ENCODE data around the gene SLC35B2.

The SLC35B2 gene

GRCh38 chr6:44216677-44217331 lies 40.5 kb downstream of the SLC35B2 start, which contains the start of gene MYMX:
Gene MYMX, plus strand, starts transcription at chr6:44216926. Its CDS starts 546 bp downstream, at chr6:44217472.
- H3K9me3 ChIP-seq (ENCODE audit: insufficient read depth, low read length): no peaks in the 10 kb centered on the region
- no peaks in the 10 kb centered on the region for H3K36me3 ChIP-seq (ENCODE audit: insufficient read depth, insufficient read length, low read length)
- TF ChIP-seq YY1 (IDR thresholded peaks at IDR 0.05; ENCODE audit: insufficient read depth, insufficient read length) (no peak), SUZ12 (IDR thresholded peaks at IDR 0.05; ENCODE audit: extremely low read depth, insufficient read depth, insufficient read length) (no peak), ZNF274 (IDR thresholded peaks at IDR 0.05; ENCODE audit: low read depth, low read length) (no peak)
- H3K27me3 ChIP-seq (ENCODE audit: insufficient read depth, insufficient read length): no peaks in the 10 kb centered on the region
- H3K9ac ChIP-seq (ENCODE audit: insufficient read length, low read depth): peak within 1 kb of the TSS; percentile 75
- no peak for DNase-seq (ENCODE audit: low read depth, low spot score)
- peaks cover 11% of the 10 kb centered on the region for H3K4me1 ChIP-seq (ENCODE audit: insufficient read depth, insufficient read length)
- H3K4me3 ChIP-seq (ENCODE audit: insufficient read length, low read depth): no peak within 1 kb of the TSS

DNA sequence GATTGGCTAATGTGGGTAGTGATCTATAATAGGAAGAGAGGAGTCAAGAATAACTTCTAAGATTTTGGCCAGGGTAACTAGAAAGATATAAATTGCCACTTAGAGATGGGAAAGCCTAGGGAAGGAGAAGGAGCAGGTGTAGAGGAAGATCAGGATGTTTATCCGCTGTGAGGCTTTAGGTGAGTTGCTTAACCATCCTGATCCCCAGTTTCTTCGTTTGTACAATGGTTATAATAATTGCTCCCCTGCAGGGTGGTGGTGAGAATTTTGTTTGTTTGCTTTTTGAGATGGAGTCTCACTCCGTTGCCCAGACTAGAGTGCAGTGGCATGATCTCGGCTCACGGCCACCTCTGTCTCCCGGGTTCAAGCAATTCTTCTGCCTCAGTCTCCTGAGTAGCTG lies 43.0 kb downstream of the SLC35B2 start:
- no peak for DNase-seq (ENCODE audit: low read depth, low spot score)
- Histone ChIP-seq H3K9ac (ENCODE audit: insufficient read length, low read depth) (no peak overlapping the region), H3K27me3 (ENCODE audit: insufficient read depth, insufficient read length) (no peaks in the 10 kb centered on the region), H3K4me3 (ENCODE audit: insufficient read length, low read depth) (no peak overlapping the region), H3K36me3 (ENCODE audit: insufficient read depth, insufficient read length, low read length) (no peaks in the 10 kb centered on the region), H3K4me1 (ENCODE audit: insufficient read depth, insufficient read length) (peaks cover 11% of the 10 kb centered on the region), H3K9me3 (ENCODE audit: insufficient read depth, low read length) (no peaks in the 10 kb centered on the region)
- no peak for TF ChIP-seq YY1 (IDR thresholded peaks at IDR 0.05; ENCODE audit: insufficient read depth, insufficient read length)
- TF ChIP-seq ZNF274 (IDR thresholded peaks at IDR 0.05; ENCODE audit: low read depth, low read length): no peak
- TF ChIP-seq SUZ12 (IDR thresholded peaks at IDR 0.05; ENCODE audit: extremely low read depth, insufficient read depth, insufficient read length): no peak

GRCh38 chr6:44211284-44211683 lies 46.0 kb downstream of the SLC35B2 start:
- no peaks in the 10 kb centered on the region for H3K9me3 ChIP-seq (ENCODE audit: insufficient read depth, low read length)
- H3K9ac ChIP-seq (ENCODE audit: insufficient read length, low read depth): no peak overlapping the region
- no peaks in the 10 kb centered on the region for H3K36me3 ChIP-seq (ENCODE audit: insufficient read depth, insufficient read length, low read length)
- no peak for DNase-seq (ENCODE audit: low read depth, low spot score)
- no peak for TF ChIP-seq SUZ12 (IDR thresholded peaks at IDR 0.05; ENCODE audit: extremely low read depth, insufficient read depth, insufficient read length)
- TF ChIP-seq ZNF274 (IDR thresholded peaks at IDR 0.05; ENCODE audit: low read depth, low read length): no peak
- TF ChIP-seq YY1 (IDR thresholded peaks at IDR 0.05; ENCODE audit: insufficient read depth, insufficient read length): no peak
- no peaks in the 10 kb centered on the region for H3K27me3 ChIP-seq (ENCODE audit: insufficient read depth, insufficient read length)
- H3K4me3 ChIP-seq (ENCODE audit: insufficient read length, low read depth): no peak overlapping the region
- peaks cover 3% of the 10 kb centered on the region for H3K4me1 ChIP-seq (ENCODE audit: insufficient read depth, insufficient read length)

- Histone ChIP-seq H3K27me3 (ENCODE audit: insufficient read depth, insufficient read length) (no peaks in the 10 kb centered on the region), H3K36me3 (ENCODE audit: insufficient read depth, insufficient read length, low read length) (no peaks in the 10 kb centered on the region), H3K4me3 (ENCODE audit: insufficient read length, low read depth) (no peak overlapping the region), H3K9me3 (ENCODE audit: insufficient read depth, low read length) (no peaks in the 10 kb centered on the region), H3K9ac (ENCODE audit: insufficient read length, low read depth) (no peak overlapping the region), H3K4me1 (ENCODE audit: insufficient read depth, insufficient read length) (no peaks in the 10 kb centered on the region)
- TF ChIP-seq ZNF274 (IDR thresholded peaks at IDR 0.05; ENCODE audit: low read depth, low read length) (no peak), SUZ12 (IDR thresholded peaks at IDR 0.05; ENCODE audit: extremely low read depth, insufficient read depth, insufficient read length) (no peak), YY1 (IDR thresholded peaks at IDR 0.05; ENCODE audit: insufficient read depth, insufficient read length) (no peak)
- no peak for DNase-seq (ENCODE audit: low read depth, low spot score)
Observed at GRCh38 chr6:44207966-44208365, 49.4 kb downstream of the SLC35B2 start.
